Thyroid gland (tissue), 4 donors: ENCODE measurements around the gene CIT. TPM values are rescaled to one million over a fixed set of nuclear protein-coding genes. Genes with fewer than 3 reads are reported as not detected.

Experiments
- DNase-seq, 2 donors: peaks; one replicate each; pipeline ENCODE4 v3.0.0-alpha.2; 2019
- H3K27ac ChIP-seq, 3 donors: fragments of 200-600 bp; sonication (generic); 1 replicate in 2 of 3; 2 replicates in 1 of 3; pipeline ENCODE4 v1.5.1; 2016 to 2019; ENCODE audit warnings: mild to moderate bottlenecking in 1 of 3, moderate library complexity in 1 of 3
- H3K27me3 ChIP-seq: fragments of 200-600 bp; sonication (generic); one replicate; pipeline ENCODE4 v1.5.1; 2019
- H3K36me3 ChIP-seq, 2 donors: fragments of 200-600 bp; sonication (generic); one replicate each; pipeline ENCODE4 v1.5.1; 2016 to 2019
- H3K4me1 ChIP-seq, 2 donors: fragments of 200-600 bp; sonication (generic); one replicate each; pipeline ENCODE4 v1.5.1; 2017 to 2019
- H3K4me3 ChIP-seq, 3 donors: fragments of 200-600 bp; sonication (generic); replicated peaks in 1 of 3; 1 replicate in 2 of 3; 2 replicates in 1 of 3; pipeline ENCODE4 v1.5.1; 2016; ENCODE audit warnings: mild to moderate bottlenecking in 1 of 3
- H3K9me3 ChIP-seq: fragments of 200-600 bp; sonication (generic); one replicate; pipeline ENCODE4 v1.5.1; 2017
- CTCF ChIP-seq, 6 experiments: fragments of 200-600 bp in 3 of 6; fragments of 450-650 bp in 3 of 6; sonication (generic) in 3 of 6; IDR thresholded peaks; one replicate each; pipeline ENCODE4 v1.5.1; 2016 to 2019; ENCODE audit warnings: antibody characterized with exemption in 6 of 6, mild to moderate bottlenecking in 2 of 6, inconsistent platforms in 1 of 6, moderate library complexity in 1 of 6
- POLR2A ChIP-seq, 2 donors: fragments of 450-650 bp; IDR thresholded peaks; one replicate each; pipeline ENCODE4 v1.6.1; 2017; ENCODE audit warnings: antibody characterized with exemption in 2 of 2, mild to moderate bottlenecking in 2 of 2, moderate library complexity in 1 of 2
- WGBS, 2 donors: methylation state at CpG; one replicate each; pipeline ENCODE4 v1.1.5; 2017; 5-methylcytosine and 5-hydroxymethylcytosine counted together
- intact Hi-C: fragments of 100-400 bp; cut with DNase I; formaldehyde crosslinking; loops from one replicate; pipeline ENCODE4 v1.15.1; 2023
- total RNA-seq, 4 donors: library from RNA; depleted of rRNA; stranded (reverse); fragments of >200 nt; gene quantifications; one replicate each; pipeline ENCODE4 v1.2.3, GENCODE V29; 2016

CIT gene
- total RNA-seq, 4 donors from 2014 or later, result 1.8 to 9.1 (median 6.4) TPM

- no peak for DNase-seq
- H3K27ac ChIP-seq, result no peak overlapping the region
- no peaks in the 10 kb centered on the region for H3K9me3 ChIP-seq
- peaks cover 0 to 34% of the 10 kb centered on the region in 2 donors for H3K4me1 ChIP-seq
- WGBS, 2 donors, result 94% methylated on average over 13 of the region's 13 CpGs
- H3K4me3 ChIP-seq, result no peak overlapping the region
- H3K27me3 ChIP-seq, result no peaks in the 10 kb centered on the region
- intact Hi-C loops, result no loop called here
- peaks cover 78 to 85% of the 10 kb centered on the region in 2 donors for H3K36me3 ChIP-seq
- no peak for TF ChIP-seq CTCF (IDR thresholded peaks at IDR 0.05)
- no peak for TF ChIP-seq POLR2A (IDR thresholded peaks at IDR 0.05)
Observed at GRCh38 chr12:119676573-119676972, 200.5 kb downstream of the CIT start.

DNA sequence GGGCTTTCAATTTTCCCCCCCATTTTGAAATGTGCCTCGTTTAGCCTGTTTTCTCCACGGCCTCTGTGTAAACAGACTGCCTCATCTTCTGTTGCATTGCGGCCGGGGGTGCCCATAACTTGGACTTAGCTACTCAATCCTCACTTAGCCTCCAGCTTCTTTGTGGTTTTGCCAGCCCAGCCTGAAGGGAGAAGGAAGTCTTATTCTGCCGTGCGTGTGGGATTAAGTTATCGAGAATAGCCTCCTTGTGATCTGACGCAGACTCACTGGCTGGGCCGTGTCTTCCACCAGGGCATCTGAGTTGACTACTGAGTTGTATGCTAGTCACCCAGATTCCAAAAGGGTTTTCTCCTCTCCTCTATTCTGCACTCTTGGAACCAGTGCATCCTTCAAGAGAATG, 201.1 kb downstream of the CIT start:
- TF ChIP-seq CTCF (IDR thresholded peaks at IDR 0.05), result no peak
- no peak for TF ChIP-seq POLR2A (IDR thresholded peaks at IDR 0.05)
- Histone ChIP-seq H3K27ac (no peak overlapping the region), H3K4me3 (no peak overlapping the region), H3K4me1 (peaks cover 0 to 28% of the 10 kb centered on the region in 2 donors), H3K9me3 (no peaks in the 10 kb centered on the region), H3K27me3 (no peaks in the 10 kb centered on the region), H3K36me3 (peaks cover 73 to 82% of the 10 kb centered on the region in 2 donors)
- intact Hi-C loops, result no loop called here
- no peak for DNase-seq
- WGBS, 2 donors, result 92% methylated on average over 9 of the region's 9 CpGs

DNA sequence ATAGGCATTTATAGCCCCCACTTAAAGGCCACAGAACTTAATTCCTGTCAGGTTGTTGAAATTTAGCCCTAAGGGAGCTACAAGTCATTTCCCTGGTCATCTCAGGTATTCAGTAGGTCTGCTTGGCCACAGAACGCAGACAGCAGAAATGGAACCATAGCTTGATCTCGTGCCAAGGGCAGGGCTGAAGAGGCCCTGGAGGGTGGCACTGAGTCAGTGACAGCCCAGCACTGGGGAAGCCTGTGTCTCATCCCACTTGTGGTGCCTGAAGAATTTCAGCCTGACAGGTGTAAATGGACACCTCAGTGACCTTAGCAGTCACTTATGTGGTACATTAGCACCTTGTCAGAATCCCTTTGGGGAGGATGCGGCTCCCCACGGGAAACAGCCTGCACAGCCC, 202.6 kb downstream of the CIT start:
- 94 to 100% methylated on average over 2 to 4 of the region's 4 CpGs for WGBS, 2 donors
- peaks cover 0 to 28% of the 10 kb centered on the region in 2 donors for H3K4me1 ChIP-seq
- no peak overlapping the region for H3K4me3 ChIP-seq
- no peak for DNase-seq
- H3K9me3 ChIP-seq, result no peaks in the 10 kb centered on the region
- intact Hi-C loops, result no loop called here
- peaks cover 58 to 67% of the 10 kb centered on the region in 2 donors for H3K36me3 ChIP-seq
- no peak for TF ChIP-seq CTCF (IDR thresholded peaks at IDR 0.05)
- TF ChIP-seq POLR2A (IDR thresholded peaks at IDR 0.05), result no peak
- no peaks in the 10 kb centered on the region for H3K27me3 ChIP-seq
- H3K27ac ChIP-seq, result peak overlapping the region; percentile 18 to 69 (median 59)

- DNase-seq, result peak in 1 of 2 donors; percentile 25
- peaks cover 49 to 58% of the 10 kb centered on the region in 2 donors for H3K36me3 ChIP-seq
- peaks cover 6 to 23% of the 10 kb centered on the region in 2 donors for H3K4me1 ChIP-seq
- no peak overlapping the region for H3K4me3 ChIP-seq
- TF ChIP-seq POLR2A (IDR thresholded peaks at IDR 0.05), result no peak
- no peak for TF ChIP-seq CTCF (IDR thresholded peaks at IDR 0.05)
- no peaks in the 10 kb centered on the region for H3K27me3 ChIP-seq
- intact Hi-C loops, result no loop called here
- H3K9me3 ChIP-seq, result no peaks in the 10 kb centered on the region
- 69 to 85% methylated on average over 7 of the region's 7 CpGs for WGBS, 2 donors
- peak overlapping the region in 2 of 3 donors; percentile 59 to 73 for H3K27ac ChIP-seq
Observed at GRCh38 chr12:119673634-119674033, 203.5 kb downstream of the CIT start.

DNA sequence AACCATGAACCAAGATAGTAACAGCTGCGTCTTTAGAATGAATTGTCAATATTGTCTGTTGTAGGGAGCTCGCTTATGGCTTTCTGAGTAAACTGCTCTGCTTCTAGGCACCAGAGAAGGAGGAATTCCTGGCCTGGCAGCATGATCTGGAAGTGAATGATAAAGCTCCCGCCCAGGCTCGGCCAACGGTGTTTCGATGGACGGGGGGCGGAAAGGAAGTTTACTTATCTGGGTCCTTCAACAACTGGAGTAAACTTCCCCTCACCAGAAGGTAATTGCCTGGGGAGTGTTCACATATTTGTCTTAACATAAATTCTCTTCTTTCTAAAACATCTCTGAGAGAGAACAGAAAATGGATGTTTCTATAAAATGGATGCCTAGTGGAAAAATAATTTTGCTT, 204.9 kb downstream of the CIT start:
- peaks cover 36 to 45% of the 10 kb centered on the region in 2 donors for H3K36me3 ChIP-seq
- H3K4me3 ChIP-seq, result no peak overlapping the region
- intact Hi-C loops, result no loop called here
- peaks cover 10 to 21% of the 10 kb centered on the region in 2 donors for H3K4me1 ChIP-seq
- 86 to 96% methylated on average over 8 of the region's 8 CpGs for WGBS, 2 donors
- H3K27ac ChIP-seq, result peak overlapping the region in 1 of 3 donors; percentile 45
- DNase-seq, result no peak
- H3K27me3 ChIP-seq, result no peaks in the 10 kb centered on the region
- H3K9me3 ChIP-seq, result no peaks in the 10 kb centered on the region
- TF ChIP-seq CTCF (IDR thresholded peaks at IDR 0.05), result no peak
- TF ChIP-seq POLR2A (IDR thresholded peaks at IDR 0.05), result no peak
